WTC11 (cell line): ENCODE data around the gene TLE7. TPM values are rescaled to one million over a fixed set of nuclear protein-coding genes. Genes with fewer than 3 reads are reported as not detected.

ENCODE experiments used
- ATAC-seq: fragments of 200-7000 bp; cut with Tn5 transposase; 2 replicates; pipeline ENCODE4 v1.10.0; 2021; ENCODE audit warnings: mild to moderate bottlenecking, moderate library complexity
- CTCF ChIA-PET: fragments of 300-600 bp; sonication (Branson Sonifier 250); formaldehyde crosslinking; loops from one replicate; lab custom pipeline; 2021; ENCODE audit warnings: antibody characterized with exemption; lab: Charles Lee
- POLR2A ChIA-PET: fragments of 350-600 bp; sonication (Branson Sonifier 250); formaldehyde crosslinking; loops from one replicate; lab custom pipeline; 2021; ENCODE audit warnings: antibody characterized with exemption; lab: Charles Lee
- DNase-seq: peaks from one replicate; pipeline ENCODE4 v3.0.0; 2021; ENCODE audit warnings: low spot score
- H3K27ac Mint-ChIP-seq: 2 replicates; pipeline ENCODE4 v1.8.0; 2021; ENCODE audit warnings: mixed read lengths
- H3K27me3 Mint-ChIP-seq: 2 replicates; pipeline ENCODE4 v1.8.0; 2021; ENCODE audit warnings: low read depth, mild to moderate bottlenecking, moderate library complexity, mixed read lengths
- H3K36me3 Mint-ChIP-seq: 2 replicates; pipeline ENCODE4 v1.8.0; 2021; ENCODE audit warnings: mixed read lengths
- H3K4me1 Mint-ChIP-seq: 2 replicates; pipeline ENCODE4 v1.8.0; 2022; ENCODE audit warnings: mixed read lengths
- H3K4me3 Mint-ChIP-seq: 2 replicates; pipeline ENCODE4 v1.8.0; 2021; ENCODE audit warnings: mild to moderate bottlenecking, moderate library complexity, mixed read lengths
- H3K9me3 Mint-ChIP-seq: 2 replicates; pipeline ENCODE4 v1.8.0; 2021; ENCODE audit warnings: mixed read lengths
- ATF1 ChIP-seq: sonication (generic); formaldehyde crosslinking; IDR thresholded peaks from 2 replicates; pipeline ENCODE4 v1.8.1; 2023; ENCODE audit warnings: mild to moderate bottlenecking, moderate library complexity, missing genetic modification reagents
- ATF3 ChIP-seq: sonication (generic); formaldehyde crosslinking; conservative IDR thresholded peaks from 2 replicates; pipeline ENCODE4 v1.8.1; 2022; ENCODE audit warnings: mild to moderate bottlenecking, missing genetic modification reagents
- CREM ChIP-seq: sonication (generic); formaldehyde crosslinking; IDR thresholded peaks from 2 replicates; pipeline ENCODE4 v1.8.1; 2022; ENCODE audit warnings: mild to moderate bottlenecking, missing genetic modification reagents, moderate library complexity
- E2F1 ChIP-seq: sonication (generic); formaldehyde crosslinking; IDR thresholded peaks from 2 replicates; pipeline ENCODE4 v1.8.0; 2022; ENCODE audit warnings: mild to moderate bottlenecking, missing genetic modification reagents
- EMX1 ChIP-seq: fragments of 250-450 bp; sonication (Bioruptor Pico); IDR thresholded peaks from 2 replicates; pipeline ENCODE4 v1.8.0; 2021; ENCODE audit warnings: mild to moderate bottlenecking
- ERG ChIP-seq: fragments of 250-450 bp; sonication (Bioruptor Pico); IDR thresholded peaks from 2 replicates; pipeline ENCODE4 v1.8.0; 2021; ENCODE audit warnings: mild to moderate bottlenecking
- FOXJ3 ChIP-seq: sonication (generic); formaldehyde crosslinking; IDR thresholded peaks from 2 replicates; pipeline ENCODE4 v1.9.0; 2021; ENCODE audit warnings: missing genetic modification reagents, mild to moderate bottlenecking, borderline replicate concordance
- FOXK1 ChIP-seq: sonication (generic); formaldehyde crosslinking; IDR thresholded peaks from 2 replicates; pipeline ENCODE4 v1.8.0; 2022; ENCODE audit warnings: mild to moderate bottlenecking, moderate library complexity, missing genetic modification reagents
- HMGXB4 ChIP-seq: sonication (generic); formaldehyde crosslinking; IDR thresholded peaks from 2 replicates; pipeline ENCODE4 v1.8.1; 2023; ENCODE audit warnings: mild to moderate bottlenecking, moderate library complexity, missing genetic modification reagents
- IRF2 ChIP-seq: sonication (generic); formaldehyde crosslinking; IDR thresholded peaks from 2 replicates; pipeline ENCODE4 v1.8.0; 2022; ENCODE audit warnings: low read depth, missing genetic modification reagents, borderline replicate concordance
- NR3C1 ChIP-seq: sonication (generic); formaldehyde crosslinking; conservative IDR thresholded peaks from 2 replicates; pipeline ENCODE4 v1.8.1; 2023; ENCODE audit warnings: low read depth, mild to moderate bottlenecking, missing genetic modification reagents
- OVOL2 ChIP-seq: fragments of 250-450 bp; sonication (Bioruptor Pico); IDR thresholded peaks from 2 replicates; pipeline ENCODE4 v1.9.0; 2021; ENCODE audit warnings: mild to moderate bottlenecking, borderline replicate concordance
- PRDM15 ChIP-seq: sonication (generic); formaldehyde crosslinking; IDR thresholded peaks from 2 replicates; pipeline ENCODE4 v1.8.0; 2022; ENCODE audit warnings: missing genetic modification reagents
- SMAD4 ChIP-seq: sonication (generic); formaldehyde crosslinking; IDR thresholded peaks from 2 replicates; pipeline ENCODE4 v1.8.0; 2022; ENCODE audit warnings: mild to moderate bottlenecking, missing genetic modification reagents
- STAT6 ChIP-seq: sonication (generic); formaldehyde crosslinking; conservative IDR thresholded peaks from 2 replicates; pipeline ENCODE4 v1.8.1; 2023; ENCODE audit warnings: mild to moderate bottlenecking, low read depth, missing genetic modification reagents, moderate library complexity
- ZBTB21 ChIP-seq: sonication (generic); formaldehyde crosslinking; IDR thresholded peaks from 2 replicates; pipeline ENCODE4 v1.8.1; 2023; ENCODE audit warnings: mild to moderate bottlenecking, missing genetic modification reagents, borderline replicate concordance
- ZMAT4 ChIP-seq: fragments of 250-450 bp; sonication (Bioruptor Pico); IDR thresholded peaks from 2 replicates; pipeline ENCODE4 v1.9.0; 2021; ENCODE audit warnings: mild to moderate bottlenecking
- ZNF219 ChIP-seq: sonication (generic); formaldehyde crosslinking; IDR thresholded peaks from 2 replicates; pipeline ENCODE4 v1.8.0; 2023; ENCODE audit warnings: missing genetic modification reagents, mild to moderate bottlenecking, borderline replicate concordance
- ZNF263 ChIP-seq: sonication (generic); formaldehyde crosslinking; IDR thresholded peaks from 2 replicates; pipeline ENCODE4 v1.8.1; 2022; ENCODE audit warnings: low read depth, mild to moderate bottlenecking, moderate library complexity, missing genetic modification reagents
- ZNF423 ChIP-seq: fragments of 250-450 bp; sonication (Bioruptor Pico); IDR thresholded peaks from 2 replicates; pipeline ENCODE4 v2.1.2; 2022; ENCODE audit warnings: mild to moderate bottlenecking, moderate library complexity
- total RNA-seq: library from RNA; stranded (reverse); gene quantifications from 3 replicates; pipeline ENCODE4 v1.2.3, GENCODE V29; 2021

Gene TLE7
- total RNA-seq, 1 experiment from 2014 or later = 0.55 TPM

GRCh38 chr16:71460941-71461340 is 19.1 kb upstream of the TLE7 start:
- no peaks in the 10 kb centered on the region; the same call in 1 of the 2 replicates for H3K36me3 Mint-ChIP-seq
- H3K4me1 Mint-ChIP-seq = peaks cover 17% of the 10 kb centered on the region
- no peak overlapping the region for H3K27ac Mint-ChIP-seq
- TF ChIP-seq ZNF423 (CRISPR knock-in tag) (no peak), ZNF263 (no peak), FOXJ3 (CRISPR knock-in tag) (no peak), ATF3 (CRISPR knock-in tag) (no peak), OVOL2 (no peak), ZMAT4 (CRISPR knock-in tag) (no peak), E2F1 (CRISPR knock-in tag) (no peak)
- H3K4me3 Mint-ChIP-seq = peak overlapping the region; percentile 96
- H3K9me3 Mint-ChIP-seq = no peaks in the 10 kb centered on the region
- no peaks in the 10 kb centered on the region; the same call in 1 of the 2 replicates for H3K27me3 Mint-ChIP-seq
- ATAC-seq (no peak), DNase-seq (no peak)
- POLR2A ChIA-PET = no interaction called here
- CTCF ChIA-PET = interaction anchor here (0.7 to 1.5 kb wide), 2 partner anchors 38 to 150 kb away, joined by 3 read pairs; no protein-coding TSS in a partner anchor

- Mint-ChIP-seq H3K4me1 (peaks cover 17% of the 10 kb centered on the region), H3K36me3 (peaks cover 3% of the 10 kb centered on the region), H3K4me3 (peak overlapping the region; percentile 96), H3K27me3 (no peaks in the 10 kb centered on the region; the same call in 1 of the 2 replicates), H3K9me3 (no peaks in the 10 kb centered on the region), H3K27ac (no peak overlapping the region)
- ChIA-PET CTCF (interaction anchor here (0.7 to 1.5 kb wide), 2 partner anchors 39 to 150 kb away, joined by 3 read pairs; no protein-coding TSS in a partner anchor), POLR2A (no interaction called here)
- DNase-seq = no peak
- ATAC-seq = no peak
- TF ChIP-seq E2F1 (CRISPR knock-in tag) (no peak), PRDM15 (CRISPR knock-in tag) (no peak), EMX1 (CRISPR knock-in tag) (no peak), FOXK1 (CRISPR knock-in tag) (no peak), NR3C1 (CRISPR knock-in tag) (no peak), STAT6 (CRISPR knock-in tag) (no peak), IRF2 (CRISPR knock-in tag) (no peak), ERG (no peak), ATF1 (CRISPR knock-in tag) (no peak), CREM (no peak), SMAD4 (CRISPR knock-in tag) (no peak), HMGXB4 (CRISPR knock-in tag) (no peak), ZNF219 (no peak), ZBTB21 (CRISPR knock-in tag) (no peak)
Observed at GRCh38 chr16:71460236-71460635, 18.4 kb upstream of the TLE7 start.
